Effector memory CD8-positive, alpha-beta T cell (primary cell): Measurements from ENCODE around the gene RALGAPB.

Source experiments
- ATAC-seq: fragments of 150-1000 bp; cut with Tn5 transposase; replicated peaks from 2 replicates; pipeline ENCODE4 v1.10.0; 2021; ENCODE audit warnings: mild to moderate bottlenecking, moderate library complexity
- DNase-seq, 3 experiments: peaks; one replicate each; pipeline ENCODE4 v3.0.0; 2021
- H3K27ac Mint-ChIP-seq, 2 donors: one replicate each; pipeline ENCODE4 v1.8.0; 2022; ENCODE audit warnings: mild to moderate bottlenecking in 2 of 2, mixed read lengths in 2 of 2, moderate library complexity in 2 of 2
- H3K27me3 Mint-ChIP-seq, 2 donors: one replicate each; pipeline ENCODE4 v1.8.0; 2022; ENCODE audit warnings: mixed read lengths in 2 of 2
- H3K36me3 Mint-ChIP-seq: one replicate; pipeline ENCODE4 v1.8.0; 2022; ENCODE audit warnings: mild to moderate bottlenecking, moderate library complexity, mixed read lengths; ENCODE audit not compliant: insufficient read depth
- H3K4me1 Mint-ChIP-seq, 2 donors: one replicate each; pipeline ENCODE4 v1.8.0; 2022; ENCODE audit warnings: low read depth in 2 of 2, mixed read lengths in 2 of 2
- H3K4me3 Mint-ChIP-seq, 2 donors: one replicate each; pipeline ENCODE4 v1.8.0; 2022; ENCODE audit warnings: mild to moderate bottlenecking in 2 of 2, mixed read lengths in 2 of 2, moderate library complexity in 2 of 2
- H3K9me3 Mint-ChIP-seq, 2 donors: one replicate each; pipeline ENCODE4 v1.8.0; 2022; ENCODE audit warnings: mixed read lengths in 2 of 2

RALGAPB gene

DNA sequence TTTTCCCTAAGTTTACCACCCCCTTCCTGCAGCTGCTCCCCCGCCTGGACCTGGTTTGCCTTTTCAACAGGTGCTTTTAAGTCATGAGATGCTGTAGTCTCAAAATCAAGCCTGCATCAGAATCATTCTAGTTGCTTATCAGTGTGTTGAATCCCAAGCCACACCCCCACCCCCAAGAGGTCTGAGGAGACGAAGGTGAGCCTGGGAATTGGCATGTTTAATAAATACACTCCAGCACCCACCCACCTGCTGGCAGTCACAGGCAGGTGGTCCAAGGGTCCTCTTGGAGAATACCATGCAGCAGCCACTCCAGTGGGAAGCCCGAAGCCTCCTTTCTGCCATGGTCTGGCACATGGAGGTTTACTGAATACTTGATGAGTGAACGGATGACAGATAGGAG, 107.3 kb downstream of the RALGAPB start:
- H3K27ac Mint-ChIP-seq, result peak overlapping the region; percentile 78 to 84
- H3K4me1 Mint-ChIP-seq, result peaks cover 2 to 3% of the 10 kb centered on the region in 2 donors
- no peaks in the 10 kb centered on the region for H3K27me3 Mint-ChIP-seq
- no peaks in the 10 kb centered on the region for H3K9me3 Mint-ChIP-seq
- no peak overlapping the region for H3K4me3 Mint-ChIP-seq
- H3K36me3 Mint-ChIP-seq, result peaks cover 12% of the 10 kb centered on the region
- DNase-seq (no peak), ATAC-seq (no peak)

DNA sequence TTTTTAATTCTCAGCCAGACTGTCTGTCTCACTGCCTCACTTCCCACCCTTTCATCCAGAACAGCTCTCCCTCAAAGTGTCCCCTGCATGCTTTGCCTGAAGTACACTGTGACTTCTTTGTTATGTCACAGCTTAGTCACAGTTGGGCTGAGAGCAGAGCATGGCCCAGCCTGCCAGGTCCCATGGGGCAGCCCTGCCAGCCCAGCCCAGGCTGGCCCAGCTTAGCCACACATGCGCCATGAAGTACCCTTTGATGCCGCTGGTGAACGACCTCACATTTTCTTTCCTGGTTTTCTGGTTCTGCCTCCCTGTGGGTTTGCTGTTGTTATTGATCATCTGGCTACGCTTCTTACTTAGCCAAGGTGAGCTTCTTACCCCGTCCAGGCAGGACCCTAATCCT, 108.4 kb downstream of the RALGAPB start, which contains the start of gene ADIG:
TSS of gene ADIG (plus strand) at position 185 of the 400 bp plus-strand sequence. CDS start at position 239, 54 bp downstream.
- Mint-ChIP-seq H3K4me1 (peaks cover 2 to 3% of the 10 kb centered on the region in 2 donors), H3K27ac (peak within 1 kb of the TSS; percentile 78 to 84), H3K4me3 (no peak within 1 kb of the TSS), H3K36me3 (peaks cover under 1% of the 10 kb centered on the region), H3K9me3 (no peaks in the 10 kb centered on the region), H3K27me3 (no peaks in the 10 kb centered on the region)
- ATAC-seq, result no peak
- DNase-seq, result no peak

DNA sequence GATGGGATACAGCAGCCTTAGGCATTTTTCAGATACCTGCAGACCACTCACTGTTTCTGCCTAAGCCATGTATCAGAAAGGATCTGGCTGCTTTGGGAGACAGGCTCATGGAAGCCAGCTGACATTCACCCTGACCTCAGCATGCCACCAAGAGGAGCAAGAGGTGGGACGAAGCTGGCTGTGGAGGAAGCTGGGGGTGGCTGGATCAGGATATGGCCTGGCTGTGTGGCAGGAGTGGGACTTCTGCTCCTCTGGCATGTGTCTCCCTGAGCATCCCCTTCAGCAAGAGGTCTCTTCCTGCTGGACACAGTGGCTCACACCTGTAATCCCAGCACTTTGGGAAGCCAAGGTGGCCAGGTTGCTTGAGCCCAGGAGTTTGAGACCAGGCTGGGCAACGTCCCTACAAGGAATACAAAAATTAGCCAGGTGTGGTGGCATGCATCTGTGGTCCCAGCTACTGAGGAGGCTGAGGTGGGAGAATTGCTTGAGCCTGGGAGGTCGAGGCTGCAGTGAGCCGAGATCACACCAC, 109.3 kb downstream of the RALGAPB start:
- no peak for DNase-seq
- no peak overlapping the region for H3K4me3 Mint-ChIP-seq
- H3K27ac Mint-ChIP-seq, result no peak overlapping the region
- H3K27me3 Mint-ChIP-seq, result peaks cover 0 to 2% of the 10 kb centered on the region in 2 donors
- H3K36me3 Mint-ChIP-seq, result no peaks in the 10 kb centered on the region
- H3K9me3 Mint-ChIP-seq, result no peaks in the 10 kb centered on the region
- ATAC-seq, result no peak
- peaks cover 2 to 3% of the 10 kb centered on the region in 2 donors for H3K4me1 Mint-ChIP-seq

DNA sequence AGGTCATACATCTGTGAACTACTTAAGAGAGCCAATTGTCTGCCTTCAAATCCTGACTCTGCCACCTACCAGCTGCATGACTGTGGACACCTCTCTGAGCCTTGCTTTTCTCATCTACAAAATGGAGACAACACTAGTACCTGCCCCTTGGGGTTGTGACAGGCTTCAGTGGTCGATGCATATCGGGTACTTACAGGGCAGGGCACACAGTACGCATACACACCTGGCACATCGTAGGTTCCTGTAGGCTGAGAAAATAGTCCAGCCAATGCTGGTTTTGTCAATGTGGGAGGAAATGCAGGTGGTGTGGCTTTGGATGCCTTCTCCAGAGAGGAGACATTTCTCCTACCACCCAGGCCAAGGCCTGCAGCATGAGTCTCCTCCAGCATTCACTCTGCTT, 110.7 kb downstream of the RALGAPB start:
- Mint-ChIP-seq H3K36me3 (no peaks in the 10 kb centered on the region), H3K4me3 (no peak overlapping the region), H3K9me3 (no peaks in the 10 kb centered on the region), H3K27me3 (peaks cover 0 to 7% of the 10 kb centered on the region in 2 donors), H3K4me1 (peaks cover 2 to 3% of the 10 kb centered on the region in 2 donors), H3K27ac (no peak overlapping the region)
- DNase-seq, result no peak
- no peak for ATAC-seq

DNA sequence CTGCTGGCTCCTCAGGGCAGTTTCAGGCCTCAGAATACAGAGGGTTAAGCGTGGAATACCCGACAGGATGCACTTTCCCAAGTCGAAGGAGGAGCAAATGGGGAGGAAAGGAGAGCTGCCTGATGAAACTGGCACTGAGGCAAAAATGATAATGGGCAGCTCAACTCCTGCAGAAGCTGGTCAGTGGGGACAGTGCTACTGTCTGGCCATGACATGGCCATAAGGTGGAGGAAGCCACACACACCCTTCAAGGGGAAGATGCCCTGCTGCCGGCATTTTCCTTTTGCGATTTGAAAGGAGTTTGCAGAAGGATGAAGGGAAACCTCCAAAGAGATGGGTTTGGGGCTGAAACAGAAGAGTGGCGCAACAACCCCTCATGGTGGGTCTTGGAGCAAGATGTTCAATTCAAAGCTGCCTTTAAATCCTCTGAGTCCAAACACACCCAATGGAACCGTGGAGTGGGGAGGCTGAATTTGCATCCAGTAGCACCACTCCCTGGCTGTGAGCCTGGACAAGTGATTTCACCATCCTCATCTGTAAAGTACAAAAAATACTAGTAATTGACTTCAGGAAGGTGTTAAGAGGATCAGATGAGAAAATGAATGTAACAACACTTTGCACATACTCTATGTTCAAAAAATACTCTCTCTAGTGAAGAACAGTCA, 111.6 kb downstream of the RALGAPB start:
- Mint-ChIP-seq H3K36me3 (no peaks in the 10 kb centered on the region), H3K4me1 (peaks cover 2 to 3% of the 10 kb centered on the region in 2 donors), H3K9me3 (no peaks in the 10 kb centered on the region), H3K27me3 (peaks cover 0 to 7% of the 10 kb centered on the region in 2 donors), H3K4me3 (no peak overlapping the region), H3K27ac (no peak overlapping the region)
- no peak for ATAC-seq
- no peak for DNase-seq

DNA sequence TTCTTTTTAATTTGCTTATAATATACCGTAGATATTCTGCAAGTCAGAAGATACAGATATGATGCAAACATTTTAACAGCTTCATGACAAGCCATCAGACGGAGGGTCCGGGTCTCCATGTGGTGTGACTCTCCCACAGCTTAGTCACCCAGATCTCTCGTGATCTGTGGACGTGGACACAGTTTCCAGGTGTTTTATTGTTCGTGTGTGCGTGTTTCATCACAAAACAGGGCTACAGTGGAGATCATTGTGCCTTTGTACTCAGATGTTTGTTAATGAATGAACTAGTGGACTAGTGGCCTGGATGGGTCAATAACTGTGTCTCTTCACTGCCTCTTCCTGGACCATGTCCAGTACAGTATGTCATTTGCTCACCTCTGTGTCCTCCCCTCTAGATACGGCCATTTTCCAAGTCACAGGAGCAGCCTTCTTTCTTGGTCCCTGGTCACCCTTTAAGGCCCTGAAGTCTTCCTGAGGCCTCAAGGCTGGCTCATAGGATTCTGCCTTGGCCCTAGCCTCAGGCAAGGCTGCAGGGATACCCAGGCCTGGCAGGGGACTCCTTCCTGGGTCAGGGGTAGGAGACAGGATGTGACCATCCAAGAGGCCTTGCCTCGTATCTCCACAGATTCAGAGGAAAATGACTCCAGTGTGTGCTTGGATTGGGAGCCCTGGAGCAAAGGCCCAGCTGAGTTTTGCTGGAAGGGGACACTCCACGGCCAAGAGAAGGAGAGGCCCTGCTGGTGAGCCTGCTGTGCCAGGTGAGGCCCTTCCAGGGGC, 112.9 kb downstream of the RALGAPB start:
- no peaks in the 10 kb centered on the region for H3K36me3 Mint-ChIP-seq
- H3K4me3 Mint-ChIP-seq, result no peak overlapping the region
- H3K27ac Mint-ChIP-seq, result no peak overlapping the region
- H3K9me3 Mint-ChIP-seq, result no peaks in the 10 kb centered on the region
- H3K27me3 Mint-ChIP-seq, result peaks cover 0 to 7% of the 10 kb centered on the region in 2 donors
- peaks cover 0 to 3% of the 10 kb centered on the region in 2 donors for H3K4me1 Mint-ChIP-seq
- ATAC-seq, result no peak
- no peak for DNase-seq

- ATAC-seq (no peak), DNase-seq (no peak)
- Mint-ChIP-seq H3K27ac (no peak overlapping the region), H3K9me3 (no peaks in the 10 kb centered on the region), H3K27me3 (peaks cover 0 to 7% of the 10 kb centered on the region in 2 donors), H3K4me3 (no peak overlapping the region), H3K36me3 (no peaks in the 10 kb centered on the region), H3K4me1 (no peaks in the 10 kb centered on the region)
Measured at GRCh38 chr20:38586181-38586525, 113.5 kb downstream of the RALGAPB start.

- ATAC-seq (no peak), DNase-seq (no peak)
- no peak overlapping the region for H3K27ac Mint-ChIP-seq
- no peaks in the 10 kb centered on the region for H3K9me3 Mint-ChIP-seq
- no peaks in the 10 kb centered on the region for H3K4me1 Mint-ChIP-seq
- no peak overlapping the region for H3K4me3 Mint-ChIP-seq
- no peaks in the 10 kb centered on the region for H3K36me3 Mint-ChIP-seq
- peaks cover 0 to 7% of the 10 kb centered on the region in 2 donors for H3K27me3 Mint-ChIP-seq
Measured at GRCh38 chr20:38588303-38588702, 115.7 kb downstream of the RALGAPB start.

DNA sequence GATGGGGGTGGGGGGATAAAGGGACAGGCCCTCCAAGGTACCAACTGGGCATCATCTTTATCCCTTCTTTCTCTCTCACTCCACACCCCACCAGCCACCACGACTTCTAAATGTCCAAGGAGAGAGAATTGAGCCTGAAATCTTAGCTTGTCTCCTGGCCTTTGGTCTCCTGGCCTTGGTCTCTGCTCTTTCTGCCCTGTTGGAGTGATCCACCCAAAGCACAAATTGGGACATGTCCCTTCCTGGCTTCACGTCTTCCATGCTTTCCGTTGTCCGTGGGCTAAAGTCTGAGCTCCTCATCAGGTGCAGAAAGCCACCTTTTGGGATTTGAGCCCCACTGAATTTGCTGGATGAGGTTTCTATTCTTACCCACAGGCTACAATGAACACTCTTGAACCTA, 116.7 kb downstream of the RALGAPB start:
- Mint-ChIP-seq H3K9me3 (no peaks in the 10 kb centered on the region), H3K36me3 (no peaks in the 10 kb centered on the region), H3K4me1 (no peaks in the 10 kb centered on the region), H3K4me3 (no peak overlapping the region), H3K27ac (no peak overlapping the region), H3K27me3 (peaks cover 0 to 7% of the 10 kb centered on the region in 2 donors)
- DNase-seq (no peak), ATAC-seq (no peak)

GRCh38 chr20:38589967-38590675, 117.5 kb downstream of the RALGAPB start:
- Mint-ChIP-seq H3K4me3 (no peak overlapping the region), H3K27ac (no peak overlapping the region), H3K4me1 (no peaks in the 10 kb centered on the region), H3K9me3 (no peaks in the 10 kb centered on the region), H3K36me3 (no peaks in the 10 kb centered on the region), H3K27me3 (peaks cover 0 to 7% of the 10 kb centered on the region in 2 donors)
- DNase-seq, result no peak
- no peak for ATAC-seq

DNA sequence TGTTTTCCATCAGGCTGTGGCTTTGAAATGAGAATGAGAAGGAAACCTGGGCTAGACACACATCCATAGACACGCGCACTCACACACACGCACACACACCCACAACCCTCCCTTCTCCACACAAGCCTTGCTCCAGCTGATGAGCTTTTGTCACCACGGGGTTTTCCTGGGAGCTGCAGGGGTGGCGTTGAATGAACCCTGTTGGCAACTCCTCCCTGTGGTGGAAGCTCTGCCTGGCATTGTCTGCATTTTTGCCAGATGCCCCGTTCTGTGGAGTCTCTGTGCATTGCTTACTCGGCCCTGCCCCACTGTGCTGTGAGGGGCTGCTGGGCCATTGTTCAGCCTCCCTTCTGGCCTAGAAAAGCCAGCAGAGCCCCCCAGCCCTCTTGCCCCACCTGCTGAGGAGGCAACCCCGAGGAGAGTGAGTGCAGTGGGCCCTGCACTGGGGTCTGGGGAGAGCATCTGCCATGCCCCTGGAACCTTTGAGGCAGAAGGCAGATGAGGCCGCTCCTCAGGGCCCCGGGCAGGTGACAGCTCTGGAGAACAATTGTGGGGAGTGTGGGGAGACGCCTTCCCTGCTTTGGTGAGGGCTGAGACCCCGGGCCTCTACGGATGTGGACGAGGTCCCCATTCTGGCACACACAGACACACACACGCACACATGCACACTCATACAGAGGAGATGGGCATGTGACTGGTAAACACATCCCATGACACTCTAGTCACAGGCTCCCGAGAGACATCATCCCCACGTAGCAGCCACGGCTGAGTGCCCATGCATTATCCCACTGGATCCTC, 118.2 kb downstream of the RALGAPB start:
- H3K4me3 Mint-ChIP-seq, result no peak overlapping the region
- no peak overlapping the region for H3K27ac Mint-ChIP-seq
- no peaks in the 10 kb centered on the region for H3K36me3 Mint-ChIP-seq

GRCh38 chr20:38591474-38592410, 119.1 kb downstream of the RALGAPB start:
- H3K36me3 Mint-ChIP-seq, result no peaks in the 10 kb centered on the region
- no peaks in the 10 kb centered on the region for H3K4me1 Mint-ChIP-seq

More for the DNA sequence above, 118.2 kb downstream of the RALGAPB start:
- no peaks in the 10 kb centered on the region for H3K9me3 Mint-ChIP-seq
- ATAC-seq, result no peak
- H3K4me1 Mint-ChIP-seq, result no peaks in the 10 kb centered on the region
- DNase-seq, result no peak
- peaks cover 0 to 7% of the 10 kb centered on the region in 2 donors for H3K27me3 Mint-ChIP-seq

More at GRCh38 chr20:38591474-38592410, 119.1 kb downstream of the RALGAPB start:
- peaks cover 3 to 8% of the 10 kb centered on the region in 2 donors for H3K27me3 Mint-ChIP-seq
- DNase-seq (no peak), ATAC-seq (no peak)
- H3K4me3 Mint-ChIP-seq, result no peak overlapping the region
- no peak overlapping the region for H3K27ac Mint-ChIP-seq
- no peaks in the 10 kb centered on the region for H3K9me3 Mint-ChIP-seq
